Inflammatory macrophage (primary cell): ENCODE results near the gene CECR2.

Source experiments
- DNase-seq, 2 donors: peaks; one replicate each; pipeline ENCODE4 v3.0.0-alpha.2; 2020 to 2022

Gene CECR2

GRCh38 chr22:17368144-17368543, 1.1 kb upstream of the CECR2 start:
- DNase-seq, result no peak

- no peak for DNase-seq
Observed at GRCh38 chr22:17368554-17369438, 464 bp upstream of the CECR2 start.

GRCh38 chr22:17370026-17370765, 936 bp downstream of the CECR2 start:
- DNase-seq, result no peak

- no peak for DNase-seq
Observed at GRCh38 chr22:17370766-17371432, 1.6 kb downstream of the CECR2 start.

- DNase-seq, result no peak
Observed at GRCh38 chr22:17371448-17371847, 2.2 kb downstream of the CECR2 start.

- no peak for DNase-seq
Observed at GRCh38 chr22:17373855-17374254, 4.6 kb downstream of the CECR2 start.

- DNase-seq, result no peak
Observed at GRCh38 chr22:17375914-17376614, 6.8 kb downstream of the CECR2 start.

GRCh38 chr22:17376950-17377349, 7.7 kb downstream of the CECR2 start:
- no peak for DNase-seq

GRCh38 chr22:17379944-17380343, 10.7 kb downstream of the CECR2 start:
- DNase-seq, result no peak

GRCh38 chr22:17380359-17381087, 11.3 kb downstream of the CECR2 start:
- DNase-seq, result no peak

GRCh38 chr22:17381192-17381913, 12.1 kb downstream of the CECR2 start:
- DNase-seq, result no peak

GRCh38 chr22:17384612-17385330, 15.5 kb downstream of the CECR2 start:
- no peak for DNase-seq

GRCh38 chr22:17387356-17387755, 18.1 kb downstream of the CECR2 start:
- no peak for DNase-seq

- DNase-seq, result no peak
Observed at GRCh38 chr22:17388235-17388634, 19.0 kb downstream of the CECR2 start.

GRCh38 chr22:17390087-17390486, 20.8 kb downstream of the CECR2 start:
- DNase-seq, result no peak

- no peak for DNase-seq
Observed at GRCh38 chr22:17396516-17396915, 27.3 kb downstream of the CECR2 start.

GRCh38 chr22:17397756-17398547, 28.7 kb downstream of the CECR2 start:
- no peak for DNase-seq

- DNase-seq, result no peak
Observed at GRCh38 chr22:17400305-17400704, 31.0 kb downstream of the CECR2 start.

GRCh38 chr22:17401728-17402127, 32.5 kb downstream of the CECR2 start:
- DNase-seq, result no peak

- DNase-seq, result no peak
Observed at GRCh38 chr22:17402293-17402692, 33.0 kb downstream of the CECR2 start.
